Temporal lobe (tissue), 1 donor: ENCODE results near the gene OXSM. TPM values are rescaled to one million over a fixed set of nuclear protein-coding genes. Genes with fewer than 3 reads are reported as not detected.

Experiments
- total RNA-seq: library from RNA; depleted of rRNA; stranded (reverse); fragments of >200 nt; gene quantifications from one replicate; pipeline ENCODE4 v1.2.3, GENCODE V29; 2014

OXSM gene
- total RNA-seq, 1 donor from 2014 or later: 7.9 TPM

Other genes starting within 250 kb of the OXSM start
- 414 TPM for gene TOP2B, start 125.2 kb upstream of the OXSM start, total RNA-seq
- 33.2 TPM for gene NGLY1, start 6.6 kb upstream of the OXSM start, total RNA-seq